ENCODE measurements around the gene PRKCH.

- TF ChIP-seq ZNF232 (CRISPR knock-in tag; IDR thresholded peaks at IDR 0.05) (no peak), TEAD1 (CRISPR knock-in tag; IDR thresholded peaks at IDR 0.05) (no peak), NFE2L1 (CRISPR knock-in tag; IDR thresholded peaks at IDR 0.05) (no peak), ETV6 (CRISPR knock-in tag; IDR thresholded peaks at IDR 0.05) (no peak), E2F4 (CRISPR knock-in tag; IDR thresholded peaks at IDR 0.05; ENCODE audit: borderline replicate concordance, low read depth) (no peak), NR3C1 (CRISPR knock-in tag; conservative IDR thresholded peaks at IDR 0.05; ENCODE audit: low read depth) (no peak), GRHL2 (CRISPR knock-in tag; IDR thresholded peaks at IDR 0.05; ENCODE audit: insufficient replicate concordance, severe bottlenecking) (no peak), IRF2 (CRISPR knock-in tag; IDR thresholded peaks at IDR 0.05; ENCODE audit: borderline replicate concordance, low read depth) (no peak), FOXP1 (CRISPR knock-in tag; IDR thresholded peaks at IDR 0.05; ENCODE audit: borderline replicate concordance) (no peak), MXD4 (CRISPR knock-in tag; IDR thresholded peaks at IDR 0.05; ENCODE audit: borderline replicate concordance) (no peak)
- TF ChIP-seq, protein P1, sequence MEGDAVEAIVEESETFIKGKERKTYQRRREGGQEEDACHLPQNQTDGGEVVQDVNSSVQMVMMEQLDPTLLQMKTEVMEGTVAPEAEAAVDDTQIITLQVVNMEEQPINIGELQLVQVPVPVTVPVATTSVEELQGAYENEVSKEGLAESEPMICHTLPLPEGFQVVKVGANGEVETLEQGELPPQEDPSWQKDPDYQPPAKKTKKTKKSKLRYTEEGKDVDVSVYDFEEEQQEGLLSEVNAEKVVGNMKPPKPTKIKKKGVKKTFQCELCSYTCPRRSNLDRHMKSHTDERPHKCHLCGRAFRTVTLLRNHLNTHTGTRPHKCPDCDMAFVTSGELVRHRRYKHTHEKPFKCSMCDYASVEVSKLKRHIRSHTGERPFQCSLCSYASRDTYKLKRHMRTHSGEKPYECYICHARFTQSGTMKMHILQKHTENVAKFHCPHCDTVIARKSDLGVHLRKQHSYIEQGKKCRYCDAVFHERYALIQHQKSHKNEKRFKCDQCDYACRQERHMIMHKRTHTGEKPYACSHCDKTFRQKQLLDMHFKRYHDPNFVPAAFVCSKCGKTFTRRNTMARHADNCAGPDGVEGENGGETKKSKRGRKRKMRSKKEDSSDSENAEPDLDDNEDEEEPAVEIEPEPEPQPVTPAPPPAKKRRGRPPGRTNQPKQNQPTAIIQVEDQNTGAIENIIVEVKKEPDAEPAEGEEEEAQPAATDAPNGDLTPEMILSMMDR (IDR thresholded peaks at IDR 0.05), result no peak
- TF ChIP-seq, protein P2, sequence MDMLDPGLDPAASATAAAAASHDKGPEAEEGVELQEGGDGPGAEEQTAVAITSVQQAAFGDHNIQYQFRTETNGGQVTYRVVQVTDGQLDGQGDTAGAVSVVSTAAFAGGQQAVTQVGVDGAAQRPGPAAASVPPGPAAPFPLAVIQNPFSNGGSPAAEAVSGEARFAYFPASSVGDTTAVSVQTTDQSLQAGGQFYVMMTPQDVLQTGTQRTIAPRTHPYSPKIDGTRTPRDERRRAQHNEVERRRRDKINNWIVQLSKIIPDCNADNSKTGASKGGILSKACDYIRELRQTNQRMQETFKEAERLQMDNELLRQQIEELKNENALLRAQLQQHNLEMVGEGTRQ (CRISPR knock-in tag; IDR thresholded peaks at IDR 0.05), result no peak
- TF ChIP-seq, protein P3, sequence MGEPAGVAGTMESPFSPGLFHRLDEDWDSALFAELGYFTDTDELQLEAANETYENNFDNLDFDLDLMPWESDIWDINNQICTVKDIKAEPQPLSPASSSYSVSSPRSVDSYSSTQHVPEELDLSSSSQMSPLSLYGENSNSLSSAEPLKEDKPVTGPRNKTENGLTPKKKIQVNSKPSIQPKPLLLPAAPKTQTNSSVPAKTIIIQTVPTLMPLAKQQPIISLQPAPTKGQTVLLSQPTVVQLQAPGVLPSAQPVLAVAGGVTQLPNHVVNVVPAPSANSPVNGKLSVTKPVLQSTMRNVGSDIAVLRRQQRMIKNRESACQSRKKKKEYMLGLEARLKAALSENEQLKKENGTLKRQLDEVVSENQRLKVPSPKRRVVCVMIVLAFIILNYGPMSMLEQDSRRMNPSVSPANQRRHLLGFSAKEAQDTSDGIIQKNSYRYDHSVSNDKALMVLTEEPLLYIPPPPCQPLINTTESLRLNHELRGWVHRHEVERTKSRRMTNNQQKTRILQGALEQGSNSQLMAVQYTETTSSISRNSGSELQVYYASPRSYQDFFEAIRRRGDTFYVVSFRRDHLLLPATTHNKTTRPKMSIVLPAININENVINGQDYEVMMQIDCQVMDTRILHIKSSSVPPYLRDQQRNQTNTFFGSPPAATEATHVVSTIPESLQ (CRISPR knock-in tag; IDR thresholded peaks at IDR 0.05), result no peak
These were observed 212.3 kb downstream of the PRKCH start for GRCh38 chr14:61533513-61534255.

Data from WTC11 (cell line).